B cell (primary cell): ENCODE results near the gene NPIPA1. TPM values are rescaled to one million over a fixed set of nuclear protein-coding genes. Genes with fewer than 3 reads are reported as not detected.
"Not testable (repeated sequence)": the region's sequence is repeated elsewhere in the genome, so short reads cannot be mapped to it uniquely, and the experiment has no call there.

Experiments used
- ATAC-seq: fragments of 200-7000 bp; cut with Tn5 transposase; one replicate; pipeline ENCODE4 v1.10.0; 2021; ENCODE audit warnings: low read depth, mild to moderate bottlenecking, moderate number of reproducible peaks, moderate library complexity
- CTCF ChIA-PET: fragments of 350-600 bp; sonication (Branson Sonifier 250); formaldehyde crosslinking; loops from one replicate; lab custom pipeline; 2021; ENCODE audit warnings: antibody characterized with exemption, inconsistent platforms; lab: Charles Lee
- POLR2A ChIA-PET: fragments of 350-600 bp; sonication (Branson Sonifier 250); formaldehyde crosslinking; loops from one replicate; lab custom pipeline; 2021; ENCODE audit warnings: antibody characterized with exemption; lab: Charles Lee
- DNase-seq: peaks from one replicate; pipeline ENCODE4 v3.0.0; 2013
- H2AFZ ChIP-seq: 2 replicates; pipeline ENCODE4 v1.6.1; 2012; ENCODE audit warnings: mild to moderate bottlenecking, low read depth, low read length; ENCODE audit not compliant: insufficient read depth, poor library complexity, severe bottlenecking
- H3K27ac ChIP-seq, 2 donors: 1 replicate in 1 of 2; 2 replicates in 1 of 2; pipeline ENCODE4 v1.5.1; 2012 to 2013; ENCODE audit warnings: low read length in 2 of 2, mild to moderate bottlenecking in 2 of 2, moderate library complexity in 1 of 2
- H3K27me3 ChIP-seq, 4 experiments: fragments of 200-600 bp in 1 of 4; sonication (generic) in 1 of 4; replicated peaks in 1 of 4; 1 replicate in 2 of 4; 2 replicates in 2 of 4; pipeline versions ENCODE4 v1.6.1 to v1.7.0; 2013 to 2016; ENCODE audit warnings: low read length in 3 of 4, mild to moderate bottlenecking in 2 of 4, mixed read lengths in 1 of 4, moderate library complexity in 1 of 4; ENCODE audit not compliant: insufficient read depth in 4 of 4, control insufficient read depth in 3 of 4; ENCODE audit errors: control extremely low read depth in 1 of 4
- H3K36me3 ChIP-seq, 2 experiments: replicated peaks in 1 of 2; 1 replicate in 1 of 2; 2 replicates in 1 of 2; pipeline versions ENCODE4 v1.6.1 to v1.7.1; 2013; ENCODE audit warnings: low read length in 1 of 2; ENCODE audit not compliant: insufficient read depth in 2 of 2, control insufficient read depth in 1 of 2; ENCODE audit errors: control extremely low read depth in 1 of 2, extremely low read depth in 1 of 2
- H3K4me1 ChIP-seq, 2 donors: fragments of 200-600 bp in 1 of 2; sonication (generic) in 1 of 2; 1 replicate in 1 of 2; 2 replicates in 1 of 2; pipeline versions ENCODE4 v1.5.1 to v1.6.1; 2013 to 2017; ENCODE audit warnings: low read length in 2 of 2; ENCODE audit not compliant: control insufficient read depth in 2 of 2, insufficient read depth in 2 of 2
- H3K4me2 ChIP-seq: replicated peaks from 2 replicates; pipeline ENCODE3; 2012; ENCODE audit warnings: mild to moderate bottlenecking, low read depth, low read length; ENCODE audit not compliant: poor library complexity, severe bottlenecking
- H3K4me3 ChIP-seq, 5 experiments: fragments of 200-600 bp in 1 of 5; sonication (generic) in 1 of 5; 1 replicate in 3 of 5; 2 replicates in 2 of 5; pipeline versions ENCODE4 v1.5.1 to v1.7.0; 2011 to 2016; ENCODE audit warnings: low read length in 4 of 5, mild to moderate bottlenecking in 4 of 5, low read depth in 2 of 5, control low read depth in 1 of 5, moderate library complexity in 1 of 5; ENCODE audit not compliant: insufficient read depth in 1 of 5; ENCODE audit errors: control extremely low read depth in 1 of 5, extremely low read depth in 1 of 5
- H3K79me2 ChIP-seq: fragments of 200-600 bp; sonication (generic); one replicate; pipeline ENCODE4 v1.6.0; 2016; ENCODE audit warnings: low read length; ENCODE audit not compliant: control insufficient read depth, insufficient read depth
- H3K9ac ChIP-seq: fragments of 200-600 bp; sonication (generic); 2 replicates; pipeline ENCODE4 v1.6.1; 2017; ENCODE audit warnings: mild to moderate bottlenecking, low read length, moderate library complexity
- H3K9me3 ChIP-seq, 3 donors: one replicate each; pipeline versions ENCODE4 v1.6.1 to v1.7.1; 2013; ENCODE audit warnings: low read length in 2 of 3; ENCODE audit not compliant: control insufficient read depth in 2 of 3, insufficient read depth in 1 of 3; ENCODE audit errors: control extremely low read depth in 1 of 3
- H4K20me1 ChIP-seq: 2 replicates; pipeline ENCODE4 v1.6.0; 2012; ENCODE audit warnings: mild to moderate bottlenecking, low read length; ENCODE audit not compliant: insufficient read depth, control insufficient read depth, poor library complexity, severe bottlenecking
- H3K27ac Mint-ChIP-seq: one replicate; pipeline ENCODE4 v1.8.0; 2021; ENCODE audit warnings: mixed read lengths
- H3K27me3 Mint-ChIP-seq: one replicate; pipeline ENCODE4 v1.8.0; 2021; ENCODE audit warnings: mixed read lengths
- H3K4me1 Mint-ChIP-seq: one replicate; pipeline ENCODE4 v1.8.0; 2021; ENCODE audit warnings: mixed read lengths
- H3K4me3 Mint-ChIP-seq: one replicate; pipeline ENCODE4 v1.8.0; 2021; ENCODE audit warnings: mixed read lengths
- H3K9me3 Mint-ChIP-seq: one replicate; pipeline ENCODE4 v1.8.0; 2022; ENCODE audit warnings: mixed read lengths; ENCODE audit not compliant: insufficient read depth
- WGBS: methylation state at CpG from one replicate; pipeline ENCODE4 v1.1.5; 2013; ENCODE audit warnings: missing lambda C conversion rate; ENCODE audit not compliant: insufficient coverage; 5-methylcytosine and 5-hydroxymethylcytosine counted together
- intact Hi-C: fragments of 100-400 bp; cut with micrococcal nuclease; formaldehyde crosslinking; loops from one replicate; pipeline ENCODE4 v1.10.0; 2022
- polyA plus RNA-seq: library from polyadenylated mRNA; depleted of rRNA; stranded (reverse); fragments of >200 nt; gene quantifications from 2 replicates; pipeline ENCODE4 v1.2.3, GENCODE V29; 2012
- total RNA-seq, 2 donors: library from RNA; stranded (reverse); fragments of 120-200 nt in 1 of 2; gene quantifications; 1 replicate in 1 of 2; 2 replicates in 1 of 2; pipeline versions ENCODE4 v1.2.3 to v1.2.4, GENCODE V29; 2013 to 2022

NPIPA1 gene
- total and polyA plus RNA-seq, 2 donors (not counting 1 experiment from before 2014, with no cell fraction given) = 97.9 to 171 TPM

DNA sequence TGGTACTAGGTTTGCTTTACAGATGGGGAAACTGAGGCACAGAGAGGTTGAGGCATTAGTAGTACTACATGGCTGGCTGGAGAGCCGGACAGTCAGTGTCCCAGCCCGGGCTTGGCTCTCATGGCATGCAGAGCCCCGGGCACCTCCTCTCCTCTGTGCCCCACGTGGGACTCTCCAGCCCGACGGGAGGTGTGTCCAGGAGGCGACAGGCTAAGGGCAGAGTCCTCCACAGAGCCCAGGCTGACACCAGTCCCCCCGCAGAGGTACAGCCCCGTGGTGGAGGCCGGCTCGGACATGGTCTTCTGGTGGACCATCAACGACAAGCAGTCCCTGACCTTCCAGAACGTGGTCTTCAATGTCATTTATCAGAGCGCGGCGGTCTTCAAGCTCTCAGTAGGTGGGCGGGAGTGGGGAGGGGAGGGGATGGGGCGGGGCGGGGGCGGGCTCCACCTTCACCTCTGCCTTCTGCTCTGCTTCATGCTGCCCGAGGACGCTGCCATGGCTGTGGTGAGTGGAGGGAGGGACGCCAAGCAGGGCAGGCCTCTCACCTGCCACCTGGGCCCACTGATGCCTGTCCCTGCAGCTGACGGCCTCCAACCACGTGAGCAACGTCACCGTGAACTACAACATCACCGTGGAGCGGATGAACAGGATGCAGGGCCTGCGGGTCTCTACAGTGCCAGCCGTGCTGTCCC lies 13.7 kb upstream of the NPIPA1 start:
- H3K9me3 ChIP-seq, H4K20me1 ChIP-seq, ATAC-seq, H3K4me2 ChIP-seq, H3K9ac ChIP-seq, H3K27ac ChIP-seq, POLR2A ChIA-PET, H3K36me3 ChIP-seq, H3K4me3 ChIP-seq, CTCF ChIA-PET, H3K9me3 Mint-ChIP-seq, H3K4me3 Mint-ChIP-seq, H3K79me2 ChIP-seq, DNase-seq, H2AFZ ChIP-seq, H3K27ac Mint-ChIP-seq, H3K4me1 ChIP-seq, H3K27me3 Mint-ChIP-seq, H3K4me1 Mint-ChIP-seq, H3K27me3 ChIP-seq, intact Hi-C loops: not testable (repeated sequence)
- no CpG with 5 or more reads among the region's 31 CpGs for WGBS

DNA sequence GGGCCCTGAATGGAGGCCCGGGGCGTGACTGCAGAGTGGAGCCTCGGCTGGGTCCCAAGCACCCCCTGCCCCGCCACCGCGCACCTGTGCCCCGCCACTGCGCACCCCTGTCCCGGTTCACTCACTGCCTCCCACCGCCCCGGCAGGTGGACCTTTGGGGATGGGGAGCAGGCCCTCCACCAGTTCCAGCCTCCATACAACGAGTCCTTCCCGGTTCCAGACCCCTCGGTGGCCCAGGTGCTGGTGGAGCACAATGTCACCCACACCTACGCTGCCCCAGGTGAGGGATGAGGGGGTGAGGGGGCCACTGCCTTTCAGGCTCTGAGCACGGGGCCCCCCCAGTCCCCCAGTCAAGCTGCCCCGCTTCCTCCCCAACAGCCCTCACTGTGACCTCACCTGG lies 12.9 kb upstream of the NPIPA1 start:
- ATAC-seq, H3K4me1 ChIP-seq, H2AFZ ChIP-seq, H3K79me2 ChIP-seq, POLR2A ChIA-PET, H3K9me3 ChIP-seq, H3K9ac ChIP-seq, H3K4me3 Mint-ChIP-seq, H3K27me3 Mint-ChIP-seq, intact Hi-C loops, H3K9me3 Mint-ChIP-seq, H3K4me1 Mint-ChIP-seq, H3K4me3 ChIP-seq, H3K36me3 ChIP-seq, H3K27ac ChIP-seq, DNase-seq, H3K4me2 ChIP-seq, CTCF ChIA-PET, H3K27ac Mint-ChIP-seq, H4K20me1 ChIP-seq, H3K27me3 ChIP-seq: not testable (repeated sequence)
- WGBS = no CpG with 5 or more reads among the region's 17 CpGs

DNA sequence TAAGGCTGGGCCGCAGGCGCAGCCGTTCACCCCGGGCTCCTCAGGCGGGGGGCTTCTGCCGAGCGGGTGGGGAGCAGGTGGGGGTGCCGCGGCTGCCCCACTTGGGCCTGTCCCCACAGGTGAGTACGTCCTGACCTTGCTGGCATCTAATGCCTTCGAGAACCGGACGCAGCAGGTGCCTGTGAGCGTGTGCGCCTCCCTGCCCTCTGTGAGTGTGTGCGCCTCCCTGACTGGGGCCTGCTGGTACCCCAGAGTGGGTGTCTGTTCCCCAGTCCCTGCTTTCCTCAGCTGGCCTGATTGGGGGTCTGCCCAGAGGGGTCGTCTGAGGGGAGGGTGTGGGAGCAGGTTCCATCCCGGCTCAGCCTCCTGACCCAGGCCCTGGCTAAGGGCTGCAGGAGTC lies 12.3 kb upstream of the NPIPA1 start:
- H3K27me3 Mint-ChIP-seq, CTCF ChIA-PET, H3K4me3 Mint-ChIP-seq, H3K9ac ChIP-seq, ATAC-seq, H3K36me3 ChIP-seq, H3K27ac ChIP-seq, H3K9me3 ChIP-seq, H3K4me2 ChIP-seq, intact Hi-C loops, H3K27me3 ChIP-seq, DNase-seq, H3K27ac Mint-ChIP-seq, H3K9me3 Mint-ChIP-seq, H2AFZ ChIP-seq, H3K79me2 ChIP-seq, H4K20me1 ChIP-seq, H3K4me1 ChIP-seq, POLR2A ChIA-PET, H3K4me1 Mint-ChIP-seq, H3K4me3 ChIP-seq: not testable (repeated sequence)
- no CpG with 5 or more reads among the region's 18 CpGs for WGBS

DNA sequence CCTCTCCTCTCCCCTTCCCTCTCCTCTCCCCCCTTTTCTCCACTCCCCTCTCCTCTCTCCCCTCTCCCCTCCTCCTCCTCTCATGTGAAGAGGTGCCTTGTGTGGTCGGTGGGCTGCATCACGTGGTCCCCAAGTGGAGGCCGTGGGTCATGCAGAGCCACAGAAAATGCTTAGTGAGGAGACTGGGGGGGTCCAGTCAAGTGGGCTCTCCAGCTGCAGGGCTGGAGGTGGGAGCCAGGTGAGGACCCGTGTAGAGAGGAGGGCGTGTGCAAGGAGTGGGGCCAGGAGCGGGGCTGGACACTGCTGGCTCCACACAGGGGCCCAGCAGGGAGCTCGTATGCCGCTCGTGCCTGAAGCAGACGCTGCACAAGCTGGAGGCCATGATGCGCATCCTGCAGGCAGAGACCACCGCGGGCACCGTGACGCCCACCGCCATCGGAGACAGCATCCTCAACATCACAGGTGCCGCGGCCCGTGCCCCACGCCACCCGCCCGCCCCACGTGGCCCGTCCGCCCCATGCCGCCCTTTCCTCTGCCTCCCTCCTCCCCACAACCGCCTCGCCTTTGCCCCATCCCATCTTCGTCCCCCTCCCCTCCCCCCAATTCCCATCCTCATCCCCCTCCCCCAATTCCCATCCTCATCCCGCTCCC lies 9.1 kb upstream of the NPIPA1 start:
- H3K27me3 ChIP-seq, H2AFZ ChIP-seq, intact Hi-C loops, H3K9me3 Mint-ChIP-seq, H3K27ac ChIP-seq, H3K27me3 Mint-ChIP-seq, CTCF ChIA-PET, H4K20me1 ChIP-seq, H3K36me3 ChIP-seq, H3K4me3 ChIP-seq, ATAC-seq, H3K4me2 ChIP-seq, H3K4me3 Mint-ChIP-seq, H3K9ac ChIP-seq, H3K4me1 ChIP-seq, H3K9me3 ChIP-seq, H3K4me1 Mint-ChIP-seq, POLR2A ChIA-PET, H3K79me2 ChIP-seq: not testable (repeated sequence)
- DNase-seq = peak; percentile 23
- 17% methylated on average over 1 of the region's 31 CpGs for WGBS
- peak overlapping the region; percentile 8 for H3K27ac Mint-ChIP-seq
